ENCODE results near the gene PARP9.

The PARP9 gene

GRCh38 chr3:122516846-122517360, 47.2 kb downstream of the PARP9 start:
- Histone ChIP-seq H3K9me3 (ENCODE audit: control insufficient read depth, low read length) (no peaks in the 10 kb centered on the region), H3K4me1 (peaks cover 7% of the 10 kb centered on the region), H3K4me3 (ENCODE audit: low read depth, low read length) (no peak overlapping the region), H3K27ac (no peak overlapping the region), H3K27me3 (ENCODE audit: control insufficient read depth, insufficient read depth, low read length) (no peaks in the 10 kb centered on the region), H3K36me3 (ENCODE audit: control insufficient read depth, insufficient read depth, low read length) (no peaks in the 10 kb centered on the region), H3K79me2 (peaks cover 13% of the 10 kb centered on the region), H2AFZ (no peak overlapping the region), H3K9ac (no peak overlapping the region), H3K4me2 (ENCODE audit: low read length) (no peak overlapping the region)
- TF ChIP-seq CTCF (IDR thresholded peaks at IDR 0.05), result no peak

GRCh38 chr3:122515870-122516269, 48.2 kb downstream of the PARP9 start:
- no peaks in the 10 kb centered on the region for H3K9me3 ChIP-seq (ENCODE audit: control insufficient read depth, low read length)
- H3K27ac ChIP-seq, result no peak overlapping the region
- peak overlapping the region; percentile 61 for H2AFZ ChIP-seq
- no peaks in the 10 kb centered on the region for H3K36me3 ChIP-seq (ENCODE audit: control insufficient read depth, insufficient read depth, low read length)
- H3K27me3 ChIP-seq (ENCODE audit: control insufficient read depth, insufficient read depth, low read length), result no peaks in the 10 kb centered on the region
- peaks cover 11% of the 10 kb centered on the region for H3K4me1 ChIP-seq
- no peak overlapping the region for H3K9ac ChIP-seq
- no peak overlapping the region for H3K4me2 ChIP-seq (ENCODE audit: low read length)
- no peak for TF ChIP-seq CTCF (IDR thresholded peaks at IDR 0.05)
- peaks cover 16% of the 10 kb centered on the region for H3K79me2 ChIP-seq
- H3K4me3 ChIP-seq (ENCODE audit: low read depth, low read length), result no peak overlapping the region

GRCh38 chr3:122515020-122515468, 49.1 kb downstream of the PARP9 start:
- Histone ChIP-seq H3K9me3 (ENCODE audit: control insufficient read depth, low read length) (no peaks in the 10 kb centered on the region), H3K4me3 (ENCODE audit: low read depth, low read length) (peak overlapping the region; percentile 95), H3K4me1 (peaks cover 12% of the 10 kb centered on the region), H3K27ac (peak overlapping the region; percentile 95), H3K27me3 (ENCODE audit: control insufficient read depth, insufficient read depth, low read length) (no peaks in the 10 kb centered on the region), H3K36me3 (ENCODE audit: control insufficient read depth, insufficient read depth, low read length) (no peaks in the 10 kb centered on the region), H3K4me2 (ENCODE audit: low read length) (peak overlapping the region; percentile 52), H3K9ac (no peak overlapping the region), H2AFZ (peak overlapping the region; percentile 83), H3K79me2 (peaks cover 21% of the 10 kb centered on the region)
- TF ChIP-seq CTCF (IDR thresholded peaks at IDR 0.05), result no peak

GRCh38 chr3:122514123-122515019, 49.7 kb downstream of the PARP9 start, which contains the start of gene KPNA1:
Gene KPNA1 (minus strand): TSS chr3:122514939. CDS start chr3:122496565, 18,374 bp downstream.
- H2AFZ ChIP-seq, result peak within 1 kb of the TSS; percentile 83
- TF ChIP-seq CTCF (IDR thresholded peaks at IDR 0.05), result no peak
- H3K4me3 ChIP-seq (ENCODE audit: low read depth, low read length), result peak within 1 kb of the TSS; percentile 95
- H3K27ac ChIP-seq, result peak within 1 kb of the TSS; percentile 95
- H3K36me3 ChIP-seq (ENCODE audit: control insufficient read depth, insufficient read depth, low read length), result no peaks in the 10 kb centered on the region
- H3K4me2 ChIP-seq (ENCODE audit: low read length), result peak within 1 kb of the TSS; percentile 62
- H3K9ac ChIP-seq, result peak within 1 kb of the TSS; percentile 77
- no peaks in the 10 kb centered on the region for H3K9me3 ChIP-seq (ENCODE audit: control insufficient read depth, low read length)
- H3K27me3 ChIP-seq (ENCODE audit: control insufficient read depth, insufficient read depth, low read length), result no peaks in the 10 kb centered on the region
- H3K79me2 ChIP-seq, result peaks cover 27% of the 10 kb centered on the region
- H3K4me1 ChIP-seq, result peaks cover 12% of the 10 kb centered on the region

Measured in parathyroid adenoma (tissue), 2 donors.